GM20000 (cell line): Measurements from ENCODE around the gene PRKAR1B.

Experiments
- DNase-seq: peaks from one replicate; pipeline ENCODE4 v3.0.0; 2012; ENCODE audit warnings: low spot score
- TF ChIP-seq, protein P1 (sequence below): IDR thresholded peaks from 2 replicates; pipeline ENCODE4 v1.5.1; 2012; ENCODE audit warnings: mild to moderate bottlenecking, control low read depth; ENCODE audit errors: extremely low read depth, missing control alignments

The PRKAR1B gene

GRCh38 chr7:673681-674453, 53.2 kb downstream of the PRKAR1B start:
- TF ChIP-seq, protein P1, sequence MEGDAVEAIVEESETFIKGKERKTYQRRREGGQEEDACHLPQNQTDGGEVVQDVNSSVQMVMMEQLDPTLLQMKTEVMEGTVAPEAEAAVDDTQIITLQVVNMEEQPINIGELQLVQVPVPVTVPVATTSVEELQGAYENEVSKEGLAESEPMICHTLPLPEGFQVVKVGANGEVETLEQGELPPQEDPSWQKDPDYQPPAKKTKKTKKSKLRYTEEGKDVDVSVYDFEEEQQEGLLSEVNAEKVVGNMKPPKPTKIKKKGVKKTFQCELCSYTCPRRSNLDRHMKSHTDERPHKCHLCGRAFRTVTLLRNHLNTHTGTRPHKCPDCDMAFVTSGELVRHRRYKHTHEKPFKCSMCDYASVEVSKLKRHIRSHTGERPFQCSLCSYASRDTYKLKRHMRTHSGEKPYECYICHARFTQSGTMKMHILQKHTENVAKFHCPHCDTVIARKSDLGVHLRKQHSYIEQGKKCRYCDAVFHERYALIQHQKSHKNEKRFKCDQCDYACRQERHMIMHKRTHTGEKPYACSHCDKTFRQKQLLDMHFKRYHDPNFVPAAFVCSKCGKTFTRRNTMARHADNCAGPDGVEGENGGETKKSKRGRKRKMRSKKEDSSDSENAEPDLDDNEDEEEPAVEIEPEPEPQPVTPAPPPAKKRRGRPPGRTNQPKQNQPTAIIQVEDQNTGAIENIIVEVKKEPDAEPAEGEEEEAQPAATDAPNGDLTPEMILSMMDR, result no peak
- DNase-seq, result no peak

DNA sequence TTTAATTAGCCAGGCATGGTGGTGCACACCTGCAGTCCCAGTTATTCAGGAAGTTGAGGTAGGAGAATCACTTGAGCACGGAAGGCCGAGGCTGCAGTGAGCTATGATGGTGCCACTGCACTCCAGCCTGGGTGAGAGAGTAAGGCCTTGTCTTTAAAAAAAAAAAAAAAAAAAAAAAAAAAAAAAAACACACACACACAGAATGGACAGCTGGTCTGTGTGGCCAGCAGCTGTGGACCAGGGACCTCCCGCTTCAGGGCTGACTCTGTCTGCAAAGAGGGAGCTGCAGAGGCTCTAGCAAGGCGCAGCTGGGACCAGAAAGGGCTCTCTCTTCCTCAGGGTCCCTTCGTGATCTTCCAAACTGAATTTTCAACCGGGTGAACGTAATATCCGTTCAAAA, 54.2 kb downstream of the PRKAR1B start:
- TF ChIP-seq, protein P1, result no peak
- no peak for DNase-seq

DNA sequence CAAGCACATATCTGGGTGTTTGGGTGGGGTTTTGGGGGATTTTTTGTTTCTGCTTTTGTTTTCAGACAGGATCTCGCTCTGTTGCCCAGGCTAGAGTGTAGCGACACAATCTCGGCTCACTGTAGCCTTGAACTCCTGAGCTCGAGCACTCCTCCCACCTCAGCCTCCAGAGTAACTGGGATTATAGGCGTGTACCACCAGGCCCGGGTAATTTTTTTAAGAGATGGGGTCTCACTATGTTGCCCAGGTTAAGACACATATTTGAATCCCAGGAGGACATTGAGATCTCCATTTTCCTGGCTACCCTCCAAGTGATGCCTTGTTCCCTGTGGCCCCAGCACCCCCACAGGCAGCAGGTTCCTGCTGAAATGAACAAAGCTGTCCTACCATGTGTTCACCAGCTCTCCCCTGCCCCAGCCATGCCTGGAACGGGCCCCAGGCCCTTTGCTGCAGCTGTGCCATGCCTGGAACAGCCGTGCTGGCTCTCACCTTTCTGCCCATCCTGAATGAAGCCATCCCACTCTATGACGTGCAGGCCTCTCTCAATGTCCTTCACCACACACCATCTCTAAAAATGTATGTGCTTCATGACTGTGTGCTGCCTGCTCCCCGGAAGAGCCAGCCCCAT, 55.6 kb downstream of the PRKAR1B start:
- TF ChIP-seq, protein P1, result no peak
- no peak for DNase-seq

DNA sequence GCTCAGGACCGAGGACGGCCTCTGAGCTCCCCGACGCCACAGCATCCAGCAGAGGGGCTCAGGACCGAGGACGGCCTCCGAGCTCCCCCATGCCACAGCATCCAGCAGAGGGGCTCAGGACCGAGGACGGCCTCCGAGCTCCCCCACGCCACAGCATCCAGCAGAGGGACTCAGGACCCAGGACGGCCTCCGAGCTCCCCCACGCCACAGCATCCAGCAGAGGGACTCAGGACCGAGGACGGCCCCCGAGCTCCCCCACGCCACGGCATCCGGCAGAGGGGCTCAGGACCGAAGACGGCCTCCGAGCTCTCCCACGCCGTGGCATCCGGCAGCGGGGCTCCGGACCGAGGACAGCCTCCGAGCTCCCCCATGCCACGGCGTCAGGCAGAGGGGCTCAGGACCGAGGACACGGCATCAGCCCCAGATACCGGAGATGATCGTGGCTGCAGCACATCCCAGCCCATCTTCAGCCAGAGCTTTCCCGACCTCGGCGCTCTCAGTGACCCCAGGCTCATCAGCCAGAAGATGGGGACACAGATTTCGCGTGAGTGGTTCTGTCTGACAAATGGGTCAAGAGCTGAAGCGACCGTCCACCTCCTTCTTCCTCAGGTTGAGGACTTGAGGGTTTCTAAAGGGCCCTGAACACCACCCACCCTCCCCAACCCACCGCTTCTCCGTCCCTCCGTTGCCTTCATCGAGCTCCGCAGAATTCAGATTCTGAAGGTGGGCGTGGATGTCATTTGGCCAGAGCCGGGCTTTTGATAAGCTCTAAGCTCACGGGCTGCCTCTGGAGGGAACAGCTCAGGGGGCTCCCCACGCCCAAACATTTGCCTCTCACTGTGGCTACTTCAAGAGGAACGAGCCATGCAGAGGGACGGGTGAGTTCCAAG, 56.3 kb downstream of the PRKAR1B start:
- TF ChIP-seq, protein P1, result no peak
- no peak for DNase-seq

- DNase-seq, result no peak
- TF ChIP-seq, protein P1, result no peak
These were observed 58.1 kb downstream of the PRKAR1B start for GRCh38 chr7:668958-669357.

GRCh38 chr7:668139-668931, 58.7 kb downstream of the PRKAR1B start:
- DNase-seq, result no peak
- TF ChIP-seq, protein P1, result no peak
